Trophoblast cell (in vitro differentiated cells and primary cell): ENCODE results near the gene WWTR1.

ENCODE experiments used
- DNase-seq, 2 donors: peaks; one replicate each; pipeline ENCODE4 v3.0.0-alpha.2; 2016
- H2AFZ ChIP-seq: 2 replicates; pipeline ENCODE4 v1.6.1; 2013; ENCODE audit warnings: low read length, moderate library complexity, mild to moderate bottlenecking; ENCODE audit not compliant: insufficient read depth, poor library complexity
- H2AK5ac ChIP-seq: 2 replicates; pipeline ENCODE4 v1.6.1; 2013; ENCODE audit warnings: mild to moderate bottlenecking, low read length
- H2BK120ac ChIP-seq: 2 replicates; pipeline ENCODE4 v1.6.1; 2013; ENCODE audit warnings: low read length, mild to moderate bottlenecking, moderate library complexity; ENCODE audit not compliant: insufficient read depth, poor library complexity
- H2BK12ac ChIP-seq: 2 replicates; pipeline ENCODE4 v1.6.1; 2013; ENCODE audit warnings: mild to moderate bottlenecking, low read length, moderate library complexity
- H2BK5ac ChIP-seq: 2 replicates; pipeline ENCODE4 v1.6.1; 2013; ENCODE audit warnings: low read length, low read depth, moderate library complexity, mild to moderate bottlenecking; ENCODE audit not compliant: poor library complexity
- H3K14ac ChIP-seq: 2 replicates; pipeline ENCODE4 v1.6.1; 2013; ENCODE audit warnings: mild to moderate bottlenecking, low read length
- H3K18ac ChIP-seq: 2 replicates; pipeline ENCODE4 v1.6.1; 2013; ENCODE audit warnings: mild to moderate bottlenecking, low read length
- H3K23ac ChIP-seq: 2 replicates; pipeline ENCODE4 v1.6.1; 2013; ENCODE audit warnings: low read length
- H3K27ac ChIP-seq: 2 replicates; pipeline ENCODE4 v1.5.1; 2013; ENCODE audit warnings: low read depth, mild to moderate bottlenecking, inconsistent platforms, low read length, moderate library complexity
- H3K27me3 ChIP-seq: 2 replicates; pipeline ENCODE4 v1.6.1; 2013; ENCODE audit warnings: inconsistent platforms, mild to moderate bottlenecking, low read length, moderate library complexity; ENCODE audit not compliant: insufficient read depth
- H3K36me3 ChIP-seq, 2 experiments: 1 replicate in 1 of 2; 2 replicates in 1 of 2; pipeline ENCODE4 v1.6.1; 2013; ENCODE audit warnings: low read length in 2 of 2, mild to moderate bottlenecking in 2 of 2, moderate library complexity in 1 of 2; ENCODE audit not compliant: insufficient read depth in 2 of 2, control insufficient read depth in 1 of 2
- H3K4ac ChIP-seq: 2 replicates; pipeline ENCODE4 v1.6.1; 2013; ENCODE audit warnings: low read depth, mild to moderate bottlenecking, low read length, moderate library complexity
- H3K4me1 ChIP-seq, 2 experiments: 1 replicate in 1 of 2; 2 replicates in 1 of 2; pipeline ENCODE4 v1.6.1; 2013; ENCODE audit warnings: low read length in 2 of 2, mild to moderate bottlenecking in 2 of 2, moderate library complexity in 1 of 2; ENCODE audit not compliant: insufficient read depth in 2 of 2, control insufficient read depth in 1 of 2
- H3K4me2 ChIP-seq: 2 replicates; pipeline ENCODE4 v1.6.1; 2013; ENCODE audit warnings: inconsistent platforms, mild to moderate bottlenecking, low read length, moderate library complexity
- H3K4me3 ChIP-seq: 2 replicates; pipeline ENCODE4 v1.5.1; 2013; ENCODE audit warnings: mild to moderate bottlenecking, low read depth, low read length, inconsistent platforms
- H3K79me1 ChIP-seq: one replicate; pipeline ENCODE4 v1.6.1; 2013; ENCODE audit warnings: low read length
- H3K79me2 ChIP-seq: 2 replicates; pipeline ENCODE4 v1.6.1; 2013; ENCODE audit warnings: low read length, mild to moderate bottlenecking; ENCODE audit not compliant: control insufficient read depth, insufficient read depth, poor library complexity
- H3K9ac ChIP-seq: 2 replicates; pipeline ENCODE4 v1.6.1; 2013; ENCODE audit warnings: mild to moderate bottlenecking, low read length
- H3K9me3 ChIP-seq: 2 replicates; pipeline ENCODE4 v1.6.1; 2013; ENCODE audit warnings: low read depth, mild to moderate bottlenecking, control low read depth, inconsistent platforms, low read length; ENCODE audit not compliant: insufficient read depth
- H4K12ac ChIP-seq: 2 replicates; pipeline ENCODE4 v1.6.1; 2013; ENCODE audit warnings: low read depth, mild to moderate bottlenecking, low read length, moderate library complexity
- H4K8ac ChIP-seq: 2 replicates; pipeline ENCODE4 v1.6.1; 2013; ENCODE audit warnings: low read depth, mild to moderate bottlenecking, low read length, moderate library complexity
- H4K91ac ChIP-seq: one replicate; pipeline ENCODE4 v1.6.1; 2013; ENCODE audit warnings: low read depth, mild to moderate bottlenecking, low read length, moderate library complexity
- WGBS: extraction: QIAGEN DNeasy Blood & Tissue Kit; methylation state at CpG from one replicate; pipeline ENCODE4 v1.1.7; 2013; ENCODE audit warnings: missing lambda C conversion rate; ENCODE audit not compliant: insufficient read length, insufficient coverage; ENCODE audit errors: extremely low coverage; 5-methylcytosine and 5-hydroxymethylcytosine counted together

WWTR1 gene

DNA sequence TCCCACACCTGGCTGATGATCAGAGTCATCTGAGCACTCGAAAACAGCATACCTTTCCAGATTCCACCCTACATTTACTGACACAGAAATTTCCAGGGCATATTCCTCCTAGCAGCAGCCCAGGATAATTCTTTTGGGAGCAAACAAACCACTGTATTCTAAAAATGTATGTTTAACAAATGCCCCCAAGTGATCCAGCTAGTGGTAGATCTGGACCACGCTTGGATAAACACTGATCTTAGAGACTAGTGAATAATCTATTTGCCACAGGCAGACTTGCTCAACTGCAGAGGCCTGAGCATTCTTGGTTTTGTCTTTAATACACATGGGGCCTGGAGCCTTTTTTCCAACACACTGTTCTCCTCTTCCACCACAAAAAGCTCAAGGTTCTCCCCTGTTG lies 93.7 kb downstream of the WWTR1 start:
- no peak overlapping the region for H2AK5ac ChIP-seq
- peaks cover 0 to 1% of the 10 kb centered on the region in 2 experiments for H3K36me3 ChIP-seq
- H3K79me2 ChIP-seq = peaks cover 4% of the 10 kb centered on the region
- peak; percentile 68 to 81 for DNase-seq
- H3K4me3 ChIP-seq = no peak overlapping the region
- H3K4me1 ChIP-seq = peaks cover 9 to 12% of the 10 kb centered on the region in 2 experiments
- no peak overlapping the region for H4K91ac ChIP-seq
- no peak overlapping the region for H4K12ac ChIP-seq
- H2BK5ac ChIP-seq = no peak overlapping the region
- no peak overlapping the region for H3K4ac ChIP-seq
- no peak overlapping the region for H2BK120ac ChIP-seq
- no peak overlapping the region for H4K8ac ChIP-seq
- no peaks in the 10 kb centered on the region for H3K27me3 ChIP-seq
- no peak overlapping the region for H3K9ac ChIP-seq
- no peak overlapping the region for H2BK12ac ChIP-seq
- H2AFZ ChIP-seq = no peak overlapping the region
- H3K23ac ChIP-seq = no peak overlapping the region
- no CpG with 5 or more reads among the region's 2 CpGs for WGBS
- H3K4me2 ChIP-seq = no peak overlapping the region
- H3K14ac ChIP-seq = no peak overlapping the region
- peak overlapping the region; percentile 34 for H3K27ac ChIP-seq
- H3K9me3 ChIP-seq = no peaks in the 10 kb centered on the region
- no peaks in the 10 kb centered on the region for H3K79me1 ChIP-seq
- peak overlapping the region; percentile 52 for H3K18ac ChIP-seq

DNA sequence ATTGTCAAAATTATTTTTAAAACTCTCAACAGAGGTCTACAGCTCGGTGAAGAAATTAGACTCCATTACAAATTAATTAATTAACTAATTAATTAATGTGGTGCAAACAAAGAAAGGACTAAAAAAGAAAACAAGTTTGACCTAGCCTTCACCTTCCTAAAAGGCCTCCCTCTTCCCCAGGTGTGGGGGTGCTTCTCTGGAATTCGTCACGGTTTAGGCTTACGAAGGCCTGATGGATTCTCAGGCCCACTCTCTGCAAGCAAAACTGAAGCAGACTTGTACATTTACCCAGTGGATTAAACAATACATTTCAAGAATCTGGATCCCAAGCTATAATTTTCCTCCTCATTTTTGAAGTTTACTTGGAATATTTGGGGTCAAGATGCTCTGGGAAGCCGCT lies 94.7 kb downstream of the WWTR1 start:
- peak overlapping the region; percentile 40 for H4K8ac ChIP-seq
- no peaks in the 10 kb centered on the region for H3K27me3 ChIP-seq
- no peak overlapping the region for H2AK5ac ChIP-seq
- no peak overlapping the region for H4K12ac ChIP-seq
- H3K18ac ChIP-seq = no peak overlapping the region
- H3K9me3 ChIP-seq = no peaks in the 10 kb centered on the region
- peaks cover 0 to 1% of the 10 kb centered on the region in 2 experiments for H3K36me3 ChIP-seq
- no peak overlapping the region for H3K4me2 ChIP-seq
- no peak overlapping the region for H2BK12ac ChIP-seq
- no peak overlapping the region for H3K9ac ChIP-seq
- no peak overlapping the region for H3K14ac ChIP-seq
- H3K23ac ChIP-seq = no peak overlapping the region
- no CpG with 5 or more reads among the region's 5 CpGs for WGBS
- H3K79me2 ChIP-seq = peaks cover 4% of the 10 kb centered on the region
- peaks cover 9 to 12% of the 10 kb centered on the region in 2 experiments for H3K4me1 ChIP-seq
- no peak overlapping the region for H3K4me3 ChIP-seq
- DNase-seq = no peak
- no peak overlapping the region for H3K4ac ChIP-seq
- no peaks in the 10 kb centered on the region for H3K79me1 ChIP-seq
- H2BK5ac ChIP-seq = no peak overlapping the region
- no peak overlapping the region for H4K91ac ChIP-seq
- H3K27ac ChIP-seq = no peak overlapping the region
- H2BK120ac ChIP-seq = no peak overlapping the region
- H2AFZ ChIP-seq = no peak overlapping the region

DNA sequence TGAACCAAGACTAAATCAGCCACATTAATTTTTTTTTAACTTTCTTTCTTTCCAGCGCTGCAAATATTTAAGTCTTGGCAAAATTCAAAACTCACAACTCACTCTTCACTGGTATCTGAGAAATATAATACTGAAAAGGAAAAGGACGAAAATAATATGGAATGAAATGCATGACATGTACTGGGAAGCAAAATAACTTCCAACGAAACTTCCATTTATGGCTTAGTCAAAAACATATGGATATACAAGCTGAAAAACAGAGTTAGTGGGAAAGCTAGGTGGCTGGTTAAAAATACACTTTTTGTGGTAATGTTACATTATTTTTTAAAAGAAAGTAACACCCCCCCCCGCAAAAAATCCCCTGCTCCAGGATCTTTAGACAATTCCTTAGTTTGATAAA lies 97.2 kb downstream of the WWTR1 start:
- H3K9me3 ChIP-seq = no peaks in the 10 kb centered on the region
- peaks cover 4% of the 10 kb centered on the region for H3K79me2 ChIP-seq
- H3K14ac ChIP-seq = no peak overlapping the region
- no peak overlapping the region for H4K91ac ChIP-seq
- H2BK12ac ChIP-seq = no peak overlapping the region
- H2AFZ ChIP-seq = no peak overlapping the region
- peaks cover 3% of the 10 kb centered on the region for H3K79me1 ChIP-seq
- no peak overlapping the region for H3K18ac ChIP-seq
- H3K27ac ChIP-seq = no peak overlapping the region
- H3K4me2 ChIP-seq = no peak overlapping the region
- H2AK5ac ChIP-seq = no peak overlapping the region
- no peak for DNase-seq
- H4K12ac ChIP-seq = no peak overlapping the region
- no peak overlapping the region for H3K4ac ChIP-seq
- H3K23ac ChIP-seq = no peak overlapping the region
- no CpG with 5 or more reads among the region's 4 CpGs for WGBS
- H3K4me1 ChIP-seq = peaks cover 15 to 24% of the 10 kb centered on the region in 2 experiments
- no peak overlapping the region for H2BK5ac ChIP-seq
- no peak overlapping the region for H3K4me3 ChIP-seq
- H2BK120ac ChIP-seq = no peak overlapping the region
- peaks cover 0 to 1% of the 10 kb centered on the region in 2 experiments for H3K36me3 ChIP-seq
- H3K9ac ChIP-seq = no peak overlapping the region
- H3K27me3 ChIP-seq = no peaks in the 10 kb centered on the region
- no peak overlapping the region for H4K8ac ChIP-seq

GRCh38 chr3:149560001-149560400 lies 97.8 kb downstream of the WWTR1 start:
- no peak overlapping the region for H3K27ac ChIP-seq
- no peak overlapping the region for H3K23ac ChIP-seq
- DNase-seq = no peak
- H2AK5ac ChIP-seq = no peak overlapping the region
- no peak overlapping the region for H3K14ac ChIP-seq
- no peak overlapping the region for H3K4me3 ChIP-seq
- no peak overlapping the region for H4K12ac ChIP-seq
- WGBS = no CpG with 5 or more reads among the region's 3 CpGs
- no peak overlapping the region for H4K91ac ChIP-seq
- H3K18ac ChIP-seq = no peak overlapping the region
- no peak overlapping the region for H2BK12ac ChIP-seq
- H3K79me1 ChIP-seq = peaks cover 3% of the 10 kb centered on the region
- H3K9me3 ChIP-seq = no peaks in the 10 kb centered on the region
- H2BK120ac ChIP-seq = no peak overlapping the region
- H3K4me2 ChIP-seq = no peak overlapping the region
- H3K9ac ChIP-seq = no peak overlapping the region
- H3K27me3 ChIP-seq = no peaks in the 10 kb centered on the region
- peak overlapping the region; percentile 52 for H3K4ac ChIP-seq
- H2AFZ ChIP-seq = no peak overlapping the region
- H3K79me2 ChIP-seq = peaks cover 4% of the 10 kb centered on the region
- H4K8ac ChIP-seq = no peak overlapping the region
- peaks cover 15 to 25% of the 10 kb centered on the region in 2 experiments for H3K4me1 ChIP-seq
- H3K36me3 ChIP-seq = peaks cover 0 to 1% of the 10 kb centered on the region in 2 experiments
- H2BK5ac ChIP-seq = no peak overlapping the region
